Adrenal gland (tissue), 5 donors: Measurements from ENCODE around the gene GORAB.

ENCODE experiments used
- POLR2A ChIP-seq, 2 donors: fragments of 450-650 bp; IDR thresholded peaks; one replicate each; pipeline ENCODE4 v1.6.1; 2017; ENCODE audit warnings: antibody characterized with exemption in 2 of 2, mild to moderate bottlenecking in 2 of 2, moderate library complexity in 1 of 2
- TF ChIP-seq, protein P1 (sequence below), 6 experiments: fragments of 450-650 bp in 4 of 6; fragments of 200-600 bp in 2 of 6; sonication (generic) in 1 of 6; IDR thresholded peaks; 1 replicate in 5 of 6; 2 replicates in 1 of 6; pipeline versions ENCODE4 v1.5.1 to v1.8.0; 2016 to 2021; ENCODE audit warnings: antibody characterized with exemption in 6 of 6, mild to moderate bottlenecking in 2 of 6, moderate library complexity in 1 of 6
- donor health status: DM: no; HTN: no; CAD: no.

DNA sequence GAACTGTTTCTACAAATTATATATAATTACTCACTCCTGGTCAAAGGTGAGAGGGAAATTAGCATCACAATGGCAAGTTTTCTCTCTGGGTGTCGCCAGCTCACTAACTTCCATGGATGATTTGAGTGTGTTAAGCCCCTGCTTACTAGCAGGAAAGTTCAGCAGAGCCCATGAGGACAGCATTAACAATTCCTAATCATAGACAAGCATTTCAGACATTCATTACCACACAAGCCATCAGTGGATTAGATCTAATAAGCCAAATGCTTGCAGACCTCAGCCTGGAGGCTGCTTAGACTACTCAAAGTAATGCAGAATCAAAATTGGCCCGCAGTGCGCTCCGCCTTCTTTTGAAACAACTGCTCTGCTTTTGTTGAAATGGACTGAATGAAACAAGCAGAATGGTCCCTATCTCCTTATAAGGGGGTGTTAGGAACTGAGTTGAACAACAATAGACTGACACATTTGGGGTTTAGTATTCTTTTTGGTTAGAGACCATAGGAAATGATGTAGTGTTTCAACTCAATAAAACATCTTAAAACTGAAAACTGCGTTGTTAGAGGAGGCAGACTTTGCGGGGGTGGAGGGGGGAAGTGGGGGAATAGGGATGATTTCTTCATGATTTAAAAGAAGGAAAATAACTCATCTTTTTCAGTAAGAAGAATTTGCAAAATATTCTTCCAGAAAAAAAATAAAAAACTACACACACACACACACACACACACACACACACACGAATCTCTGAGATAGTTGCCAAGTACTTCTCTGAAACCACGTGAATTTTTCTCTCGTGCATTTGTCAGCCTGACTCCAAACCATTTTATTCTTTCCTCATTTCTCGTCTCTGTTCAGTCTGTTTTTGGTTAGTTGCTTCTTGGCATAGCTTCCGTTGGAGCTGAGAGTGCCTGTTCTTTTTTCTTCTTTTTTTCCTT lies 54.6 kb downstream of the GORAB start:
- TF ChIP-seq, protein P1, sequence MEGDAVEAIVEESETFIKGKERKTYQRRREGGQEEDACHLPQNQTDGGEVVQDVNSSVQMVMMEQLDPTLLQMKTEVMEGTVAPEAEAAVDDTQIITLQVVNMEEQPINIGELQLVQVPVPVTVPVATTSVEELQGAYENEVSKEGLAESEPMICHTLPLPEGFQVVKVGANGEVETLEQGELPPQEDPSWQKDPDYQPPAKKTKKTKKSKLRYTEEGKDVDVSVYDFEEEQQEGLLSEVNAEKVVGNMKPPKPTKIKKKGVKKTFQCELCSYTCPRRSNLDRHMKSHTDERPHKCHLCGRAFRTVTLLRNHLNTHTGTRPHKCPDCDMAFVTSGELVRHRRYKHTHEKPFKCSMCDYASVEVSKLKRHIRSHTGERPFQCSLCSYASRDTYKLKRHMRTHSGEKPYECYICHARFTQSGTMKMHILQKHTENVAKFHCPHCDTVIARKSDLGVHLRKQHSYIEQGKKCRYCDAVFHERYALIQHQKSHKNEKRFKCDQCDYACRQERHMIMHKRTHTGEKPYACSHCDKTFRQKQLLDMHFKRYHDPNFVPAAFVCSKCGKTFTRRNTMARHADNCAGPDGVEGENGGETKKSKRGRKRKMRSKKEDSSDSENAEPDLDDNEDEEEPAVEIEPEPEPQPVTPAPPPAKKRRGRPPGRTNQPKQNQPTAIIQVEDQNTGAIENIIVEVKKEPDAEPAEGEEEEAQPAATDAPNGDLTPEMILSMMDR (IDR thresholded peaks at IDR 0.05) = no peak
- no peak for TF ChIP-seq POLR2A (IDR thresholded peaks at IDR 0.05)
